ENCODE data around the gene NUDT1.

Gene NUDT1

GRCh38 chr7:2255145-2256139 lies 13.4 kb downstream of the NUDT1 start:
- Histone ChIP-seq H3K27ac (ENCODE audit: insufficient read depth, low read length, poor library complexity, severe bottlenecking) (no peak overlapping the region), H3K4me3 (ENCODE audit: insufficient read depth, low read depth, low read length, poor library complexity, severe bottlenecking) (no peak overlapping the region), H3K9me3 (ENCODE audit: control insufficient read depth, low read length) (no peaks in the 10 kb centered on the region), H3K4me1 (ENCODE audit: control insufficient read depth, insufficient read depth, low read length, poor library complexity, severe bottlenecking) (peaks cover 3% of the 10 kb centered on the region), H3K27me3 (replicated peaks; ENCODE audit: control insufficient read depth, insufficient read depth, low read length, poor library complexity, severe bottlenecking) (no peaks in the 10 kb centered on the region), H3K36me3 (ENCODE audit: control insufficient read depth, insufficient read depth, low read length) (peaks cover 3% of the 10 kb centered on the region)
- no peak for DNase-seq

GRCh38 chr7:2256306-2257045 lies 14.4 kb downstream of the NUDT1 start:
- H3K9me3 ChIP-seq (ENCODE audit: control insufficient read depth, low read length): no peaks in the 10 kb centered on the region
- peaks cover 3% of the 10 kb centered on the region for H3K4me1 ChIP-seq (ENCODE audit: control insufficient read depth, insufficient read depth, low read length, poor library complexity, severe bottlenecking)
- H3K36me3 ChIP-seq (ENCODE audit: control insufficient read depth, insufficient read depth, low read length): peaks cover 3% of the 10 kb centered on the region
- H3K27me3 ChIP-seq (replicated peaks; ENCODE audit: control insufficient read depth, insufficient read depth, low read length, poor library complexity, severe bottlenecking): no peaks in the 10 kb centered on the region
- H3K27ac ChIP-seq (ENCODE audit: insufficient read depth, low read length, poor library complexity, severe bottlenecking): no peak overlapping the region
- no peak overlapping the region for H3K4me3 ChIP-seq (ENCODE audit: insufficient read depth, low read depth, low read length, poor library complexity, severe bottlenecking)
- no peak for DNase-seq

DNA sequence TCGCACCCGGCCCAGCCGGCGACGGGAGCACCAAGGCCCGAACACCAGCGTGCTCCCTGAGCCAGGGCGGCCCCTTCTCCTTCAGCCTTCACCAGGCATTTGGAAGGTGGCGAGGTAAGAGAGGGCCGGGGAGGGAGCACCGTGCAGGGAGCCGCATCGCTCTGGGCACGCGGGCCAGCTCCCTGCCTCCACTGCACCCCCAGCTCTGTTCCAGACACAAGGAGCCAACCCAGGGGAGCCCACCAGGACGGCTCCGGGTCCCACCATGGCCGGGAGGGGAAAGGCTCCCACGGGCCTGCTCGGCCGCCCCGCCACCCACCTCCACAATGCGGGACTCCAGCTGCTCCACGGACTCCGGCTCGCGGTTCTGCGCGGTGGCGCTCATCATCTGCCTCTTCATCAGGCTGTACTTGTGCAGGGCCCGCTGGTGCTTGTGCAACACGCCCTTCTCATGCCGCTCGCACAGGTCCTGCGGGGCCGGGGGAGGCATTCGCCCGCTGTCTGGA lies 15.1 kb downstream of the NUDT1 start:
- no peak for DNase-seq
- Histone ChIP-seq H3K27ac (ENCODE audit: insufficient read depth, low read length, poor library complexity, severe bottlenecking) (no peak overlapping the region), H3K9me3 (ENCODE audit: control insufficient read depth, low read length) (no peaks in the 10 kb centered on the region), H3K27me3 (replicated peaks; ENCODE audit: control insufficient read depth, insufficient read depth, low read length, poor library complexity, severe bottlenecking) (no peaks in the 10 kb centered on the region), H3K4me3 (ENCODE audit: insufficient read depth, low read depth, low read length, poor library complexity, severe bottlenecking) (no peak overlapping the region), H3K36me3 (ENCODE audit: control insufficient read depth, insufficient read depth, low read length) (peaks cover 3% of the 10 kb centered on the region), H3K4me1 (ENCODE audit: control insufficient read depth, insufficient read depth, low read length, poor library complexity, severe bottlenecking) (peaks cover 3% of the 10 kb centered on the region)

DNA sequence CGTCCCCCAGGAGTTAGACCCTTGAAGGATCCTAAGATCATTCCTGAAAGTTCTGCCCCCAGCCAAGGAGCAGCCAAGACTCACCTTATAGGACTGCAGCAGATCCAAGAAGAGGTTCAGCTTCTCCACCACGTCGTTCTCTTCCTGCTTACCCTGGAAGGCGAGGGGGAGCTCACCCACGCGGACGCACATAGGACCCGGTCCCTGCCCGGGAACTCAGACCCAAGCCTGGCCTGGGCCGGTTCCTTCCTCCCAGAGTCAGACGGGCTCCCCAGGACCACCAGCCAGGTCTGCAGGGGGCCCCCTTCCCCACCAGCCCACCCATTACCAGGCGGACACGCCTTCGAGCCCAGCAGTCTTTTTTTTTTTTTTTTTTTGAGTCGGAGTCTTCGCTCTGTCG lies 15.6 kb downstream of the NUDT1 start:
- H3K36me3 ChIP-seq (ENCODE audit: control insufficient read depth, insufficient read depth, low read length): peaks cover 3% of the 10 kb centered on the region
- no peaks in the 10 kb centered on the region for H3K4me1 ChIP-seq (ENCODE audit: control insufficient read depth, insufficient read depth, low read length, poor library complexity, severe bottlenecking)
- H3K27me3 ChIP-seq (replicated peaks; ENCODE audit: control insufficient read depth, insufficient read depth, low read length, poor library complexity, severe bottlenecking): no peaks in the 10 kb centered on the region
- H3K9me3 ChIP-seq (ENCODE audit: control insufficient read depth, low read length): no peaks in the 10 kb centered on the region
- H3K27ac ChIP-seq (ENCODE audit: insufficient read depth, low read length, poor library complexity, severe bottlenecking): no peak overlapping the region
- no peak for DNase-seq
- no peak overlapping the region for H3K4me3 ChIP-seq (ENCODE audit: insufficient read depth, low read depth, low read length, poor library complexity, severe bottlenecking)

GRCh38 chr7:2258661-2259365 lies 16.8 kb downstream of the NUDT1 start:
- DNase-seq: no peak
- no peak overlapping the region for H3K27ac ChIP-seq (ENCODE audit: insufficient read depth, low read length, poor library complexity, severe bottlenecking)
- H3K4me3 ChIP-seq (ENCODE audit: insufficient read depth, low read depth, low read length, poor library complexity, severe bottlenecking): no peak overlapping the region
- H3K36me3 ChIP-seq (ENCODE audit: control insufficient read depth, insufficient read depth, low read length): peaks cover 3% of the 10 kb centered on the region
- H3K9me3 ChIP-seq (ENCODE audit: control insufficient read depth, low read length): no peaks in the 10 kb centered on the region
- no peaks in the 10 kb centered on the region for H3K27me3 ChIP-seq (replicated peaks; ENCODE audit: control insufficient read depth, insufficient read depth, low read length, poor library complexity, severe bottlenecking)
- H3K4me1 ChIP-seq (ENCODE audit: control insufficient read depth, insufficient read depth, low read length, poor library complexity, severe bottlenecking): no peaks in the 10 kb centered on the region

- Histone ChIP-seq H3K27ac (ENCODE audit: insufficient read depth, low read length, poor library complexity, severe bottlenecking) (no peak overlapping the region), H3K36me3 (ENCODE audit: control insufficient read depth, insufficient read depth, low read length) (peaks cover 3% of the 10 kb centered on the region), H3K27me3 (replicated peaks; ENCODE audit: control insufficient read depth, insufficient read depth, low read length, poor library complexity, severe bottlenecking) (no peaks in the 10 kb centered on the region), H3K4me1 (ENCODE audit: control insufficient read depth, insufficient read depth, low read length, poor library complexity, severe bottlenecking) (no peaks in the 10 kb centered on the region), H3K4me3 (ENCODE audit: insufficient read depth, low read depth, low read length, poor library complexity, severe bottlenecking) (no peak overlapping the region), H3K9me3 (ENCODE audit: control insufficient read depth, low read length) (no peaks in the 10 kb centered on the region)
- DNase-seq: no peak
These were observed 17.5 kb downstream of the NUDT1 start for GRCh38 chr7:2259480-2259879.

GRCh38 chr7:2260820-2261219 lies 18.8 kb downstream of the NUDT1 start:
- H3K36me3 ChIP-seq (ENCODE audit: control insufficient read depth, insufficient read depth, low read length): peaks cover 3% of the 10 kb centered on the region
- no peaks in the 10 kb centered on the region for H3K27me3 ChIP-seq (replicated peaks; ENCODE audit: control insufficient read depth, insufficient read depth, low read length, poor library complexity, severe bottlenecking)
- DNase-seq: no peak
- no peak overlapping the region for H3K4me3 ChIP-seq (ENCODE audit: insufficient read depth, low read depth, low read length, poor library complexity, severe bottlenecking)
- no peaks in the 10 kb centered on the region for H3K4me1 ChIP-seq (ENCODE audit: control insufficient read depth, insufficient read depth, low read length, poor library complexity, severe bottlenecking)
- no peaks in the 10 kb centered on the region for H3K9me3 ChIP-seq (ENCODE audit: control insufficient read depth, low read length)
- no peak overlapping the region for H3K27ac ChIP-seq (ENCODE audit: insufficient read depth, low read length, poor library complexity, severe bottlenecking)

DNA sequence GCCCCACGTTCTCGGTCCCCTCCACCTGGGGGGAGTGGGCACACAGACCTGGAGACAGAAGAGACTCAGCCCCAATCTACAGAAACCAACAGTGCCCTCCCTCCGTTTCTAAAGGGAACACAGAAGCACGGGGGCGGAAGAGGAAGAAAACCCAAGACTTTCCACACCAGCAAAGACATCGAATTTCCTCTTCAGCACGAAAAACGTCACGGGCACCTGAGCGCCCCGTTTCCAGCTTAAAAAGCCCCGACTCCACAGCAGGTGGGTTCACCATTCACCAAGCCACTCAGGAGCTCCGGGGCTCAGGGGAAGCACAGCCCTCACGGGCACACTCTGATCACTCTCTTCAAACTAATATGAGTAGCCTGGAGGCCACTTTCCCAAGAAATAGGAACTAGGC lies 19.6 kb downstream of the NUDT1 start:
- Histone ChIP-seq H3K9me3 (ENCODE audit: control insufficient read depth, low read length) (no peaks in the 10 kb centered on the region), H3K27me3 (replicated peaks; ENCODE audit: control insufficient read depth, insufficient read depth, low read length, poor library complexity, severe bottlenecking) (no peaks in the 10 kb centered on the region), H3K4me3 (ENCODE audit: insufficient read depth, low read depth, low read length, poor library complexity, severe bottlenecking) (peak overlapping the region; percentile 2), H3K36me3 (ENCODE audit: control insufficient read depth, insufficient read depth, low read length) (peaks cover under 1% of the 10 kb centered on the region), H3K4me1 (ENCODE audit: control insufficient read depth, insufficient read depth, low read length, poor library complexity, severe bottlenecking) (no peaks in the 10 kb centered on the region), H3K27ac (ENCODE audit: insufficient read depth, low read length, poor library complexity, severe bottlenecking) (no peak overlapping the region)
- DNase-seq: no peak

DNA sequence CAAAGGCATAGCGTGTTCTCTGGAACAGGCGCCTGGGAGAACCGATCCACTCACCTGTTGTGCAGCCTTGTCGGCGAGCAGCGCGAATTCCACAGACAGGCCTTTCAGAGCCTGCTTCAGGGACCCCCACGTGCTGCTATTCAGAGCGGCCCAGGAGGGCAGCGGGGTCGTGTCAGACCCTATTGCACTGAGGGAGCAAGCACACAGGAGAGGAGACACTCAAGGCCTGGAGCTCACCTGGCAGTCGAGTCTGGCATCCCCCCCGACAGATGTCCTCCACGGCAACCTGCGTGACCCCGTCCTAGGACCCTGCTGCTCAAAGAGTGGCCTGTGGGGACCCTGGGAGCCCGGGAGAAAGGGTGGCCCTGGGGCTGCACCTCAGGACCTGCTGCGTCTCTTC lies 21.1 kb downstream of the NUDT1 start:
- H3K4me3 ChIP-seq (ENCODE audit: insufficient read depth, low read depth, low read length, poor library complexity, severe bottlenecking): no peak overlapping the region
- H3K27ac ChIP-seq (ENCODE audit: insufficient read depth, low read length, poor library complexity, severe bottlenecking): no peak overlapping the region
- H3K36me3 ChIP-seq (ENCODE audit: control insufficient read depth, insufficient read depth, low read length): no peaks in the 10 kb centered on the region
- no peak for DNase-seq
- H3K4me1 ChIP-seq (ENCODE audit: control insufficient read depth, insufficient read depth, low read length, poor library complexity, severe bottlenecking): no peaks in the 10 kb centered on the region
- H3K9me3 ChIP-seq (ENCODE audit: control insufficient read depth, low read length): no peaks in the 10 kb centered on the region
- H3K27me3 ChIP-seq (replicated peaks; ENCODE audit: control insufficient read depth, insufficient read depth, low read length, poor library complexity, severe bottlenecking): no peaks in the 10 kb centered on the region
